A549 treated with AZD9567 at 1 μM for 4 hours (cell line): ENCODE results near the gene STK32C. TPM values are rescaled to one million over a fixed set of nuclear protein-coding genes. Genes with fewer than 3 reads are reported as not detected.

Experiments used
- total RNA-seq: library from RNA; stranded (reverse); fragments of 200-300 nt; extraction: Qiagen RNA extraction; gene quantifications from 5 replicates; pipeline ENCODE4 v1.2.3, GENCODE V29; 2022; ENCODE audit not compliant: insufficient read depth

Gene STK32C
- total RNA-seq = 31.4 to 50.3 TPM (median 46.9 TPM) in 5 replicates

DNA sequence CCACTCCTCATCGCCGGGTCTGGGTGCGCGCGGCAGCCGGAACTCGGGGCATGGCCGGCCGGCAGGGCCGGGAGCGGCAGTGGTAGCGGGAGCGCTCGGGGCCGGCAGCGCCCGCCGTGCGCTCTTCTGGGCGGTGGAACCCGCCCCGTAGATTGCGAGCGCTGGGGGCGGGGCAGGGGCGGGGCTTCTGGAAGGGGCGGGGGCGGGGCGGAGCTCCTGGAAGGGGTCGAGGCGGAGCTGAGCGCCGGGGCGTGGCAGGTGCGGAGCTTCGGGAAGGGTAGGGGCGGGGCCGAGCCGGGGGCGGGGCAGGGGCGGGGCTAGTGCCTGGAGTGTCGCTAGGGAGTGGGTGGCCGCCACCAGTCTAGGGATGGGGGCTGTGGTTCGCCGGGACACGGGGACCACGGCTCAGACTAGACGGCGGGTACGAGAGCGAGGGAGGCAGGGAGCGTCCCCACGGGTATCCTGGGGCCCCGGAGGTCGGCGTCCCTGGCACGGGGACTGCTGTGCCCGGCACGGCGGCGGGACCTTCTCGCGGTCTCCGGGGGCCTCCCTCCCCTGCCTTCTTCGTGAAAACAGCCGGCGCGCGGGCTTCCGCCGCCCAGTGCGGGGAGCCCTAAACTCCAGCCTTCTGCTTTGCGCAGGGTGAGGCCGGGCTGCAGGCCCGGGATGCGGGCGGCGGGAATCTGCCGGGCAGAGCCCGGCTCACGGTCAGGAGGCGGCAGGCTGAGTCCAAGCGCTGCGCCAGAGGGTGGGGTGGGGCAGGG, at the start of gene STK32C:
TSS of gene STK32C (minus strand) at position 128 of the 764 bp plus-strand sequence. CDS start at position 11, 117 bp downstream.

DNA sequence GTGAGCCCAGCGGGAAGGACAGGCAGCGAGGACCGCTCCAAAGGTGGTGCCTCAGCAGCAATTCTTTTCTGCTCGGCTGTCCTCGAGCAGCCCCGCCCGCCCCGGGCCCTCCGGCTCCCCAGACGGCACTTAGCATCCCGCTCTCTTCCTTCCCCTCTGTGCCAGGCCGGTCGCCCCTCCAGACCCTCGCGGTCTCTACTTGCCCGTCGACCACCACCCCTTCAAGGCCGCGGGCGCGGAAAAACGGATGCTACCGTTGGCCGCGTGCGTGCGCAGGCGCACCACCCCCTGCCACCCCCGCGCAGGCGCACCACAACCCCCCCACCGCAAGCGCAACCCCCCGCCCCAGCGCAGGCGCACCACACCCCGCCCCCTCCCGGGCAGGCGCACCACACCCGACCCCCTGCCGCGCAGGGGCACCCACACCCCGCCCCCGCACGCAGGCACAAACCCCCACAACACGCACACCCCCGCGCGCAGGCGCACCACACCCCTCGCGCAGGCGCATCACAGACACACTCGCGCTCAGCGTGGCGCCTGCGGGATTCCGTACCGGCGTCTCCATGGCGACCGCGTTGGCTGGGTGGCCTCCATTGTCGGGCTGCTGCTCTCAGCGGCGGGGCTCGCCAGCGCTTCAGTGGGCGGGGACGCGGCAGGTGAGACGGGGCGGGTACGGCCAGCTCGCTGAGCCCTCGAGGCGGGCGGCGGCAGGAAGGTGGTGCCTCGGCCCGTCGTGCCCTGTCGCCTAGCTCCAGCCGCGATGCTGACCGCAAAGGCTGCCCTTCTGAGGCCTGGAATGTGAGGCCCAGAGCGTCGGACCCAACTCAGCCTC, 24.1 kb upstream of the STK32C start, which contains the start of gene LRRC27:
TSS of gene LRRC27 (plus strand) at position 593 of the 832 bp plus-strand sequence. CDS start 1,332 bp downstream, outside the sequence.

GRCh38 chr10:132186488-132187429, 121.0 kb downstream of the STK32C start, which contains the start of gene DPYSL4:
Gene DPYSL4, plus strand, starts transcription at chr10:132186948. Its CDS starts 116 bp downstream, at chr10:132187064.

Other genes with a start within 250 kb of the STK32C start
- 0.66 to 1.1 TPM (median 1.1 TPM) in 5 replicates for gene JAKMIP3, start 242.0 kb downstream of the STK32C start, total RNA-seq
- gene DPYSL4, start 121.0 kb downstream of the STK32C start, total RNA-seq = 16.6 to 22.8 TPM (median 21.1 TPM) in 5 replicates
- 1.3 to 5.9 TPM (median 5.3 TPM) in 5 replicates for gene LRRC27, start 24.2 kb upstream of the STK32C start, total RNA-seq
- 9.6 to 16.0 TPM (median 15.6 TPM) in 5 replicates for gene PWWP2B, start 89.2 kb upstream of the STK32C start, total RNA-seq
- 11.7 to 14.3 TPM (median 13.5 TPM) in 5 replicates for gene INPP5A, start 229.8 kb upstream of the STK32C start, total RNA-seq